Measurements from ENCODE around the gene MOB3A. TPM values are rescaled to one million over a fixed set of nuclear protein-coding genes. Genes with fewer than 3 reads are reported as not detected.

The MOB3A gene
- total RNA-seq, 1 donor from 2014 or later = 15.6 TPM

DNA sequence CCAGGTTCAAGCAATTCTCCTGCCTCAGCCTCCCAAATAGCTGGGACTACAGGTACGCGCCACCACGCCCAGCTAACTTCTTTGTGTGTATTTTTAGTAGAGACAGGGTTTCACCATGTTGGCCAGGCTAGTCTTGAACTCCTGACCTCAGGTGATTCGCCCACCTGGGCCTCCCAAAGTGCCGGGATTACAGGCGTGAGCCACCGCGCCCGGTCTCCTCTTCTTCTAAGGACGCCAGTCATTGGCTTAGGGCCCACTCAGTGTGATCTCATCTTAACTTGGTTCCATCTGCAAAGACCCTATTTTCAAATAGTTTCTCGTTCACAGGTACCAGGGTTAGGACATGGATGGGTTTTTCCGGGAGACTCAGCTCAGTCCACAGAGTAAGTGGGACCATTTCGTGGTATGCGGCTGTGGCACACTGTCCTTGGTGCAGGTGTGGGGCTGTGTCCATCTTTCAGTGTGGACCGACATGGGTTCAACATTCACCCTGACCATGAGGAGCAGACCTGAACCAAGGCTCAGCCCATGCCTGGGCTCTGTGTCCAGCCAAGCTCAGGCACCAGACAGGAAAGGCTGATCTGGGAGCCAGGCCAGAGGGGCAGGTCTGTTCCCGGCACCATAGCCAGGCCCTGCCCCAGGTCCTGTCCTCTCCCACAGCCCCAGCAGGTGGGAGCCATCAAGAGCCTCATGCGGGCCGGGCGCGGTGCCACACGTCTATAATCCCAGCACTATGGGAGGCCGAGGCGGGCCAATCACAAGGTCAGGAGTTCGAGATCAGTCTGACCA lies 42.3 kb downstream of the MOB3A start:
- ATAC-seq (ENCODE audit: poor library complexity) = peak; percentile 5
- intact Hi-C loops (cut with DNase I) = no loop called here

GRCh38 chr19:2051773-2052704 lies 44.1 kb downstream of the MOB3A start:
- ATAC-seq (ENCODE audit: poor library complexity) (no peak), DNase-seq (peak; percentile 79)
- intact Hi-C loops (cut with DNase I) = no loop called here

More for the DNA sequence above, 42.3 kb downstream of the MOB3A start:
- DNase-seq = peak; percentile 92

DNA sequence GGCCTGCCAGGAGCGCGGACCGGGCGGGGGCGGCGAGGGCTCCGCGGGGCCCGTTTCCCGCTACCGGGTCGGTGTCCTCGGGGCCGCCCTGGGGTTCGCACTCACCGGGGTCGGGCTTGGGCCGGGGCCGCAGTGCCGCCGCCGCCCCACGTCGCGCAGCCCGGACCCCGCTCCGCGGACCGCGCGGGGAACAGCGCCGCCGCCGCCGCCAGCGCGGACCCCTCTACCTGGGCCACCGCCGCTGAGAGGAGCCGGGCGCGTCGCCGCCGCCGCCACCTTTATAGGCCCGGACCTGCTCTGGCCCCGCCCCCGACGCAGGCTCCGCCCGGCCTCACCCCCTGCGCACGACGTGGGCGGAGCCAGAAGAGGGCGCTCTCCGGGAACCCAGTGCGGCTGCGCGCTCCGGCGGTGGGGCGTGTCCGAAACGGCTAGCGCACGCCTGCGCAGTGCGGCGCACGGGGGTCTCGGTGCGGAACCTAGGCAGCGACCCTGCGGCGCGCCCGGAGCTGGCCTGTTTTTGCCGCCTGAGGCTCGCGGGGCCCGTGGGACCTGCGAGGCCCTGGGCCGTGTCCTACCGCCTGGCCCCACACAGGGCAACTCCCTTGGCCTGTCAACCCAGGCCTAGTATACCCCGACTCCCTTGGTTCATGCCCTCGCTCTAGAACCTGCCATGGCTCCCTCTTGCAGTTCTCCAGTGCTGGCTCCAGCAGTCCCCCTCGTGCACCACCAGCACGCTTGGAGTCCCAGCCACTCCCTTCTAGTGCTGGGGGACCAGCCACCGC lies 44.9 kb downstream of the MOB3A start, which contains the start of gene MKNK2:
TSS of gene MKNK2 (minus strand) at position 254 of the 782 bp plus-strand sequence. CDS start 393 bp downstream, outside the sequence.
- intact Hi-C loops (cut with DNase I) = no loop called here
- DNase-seq = peak; percentile 96
- ATAC-seq (ENCODE audit: poor library complexity) = peak; percentile 77

- DNase-seq (peak; percentile 57), ATAC-seq (ENCODE audit: poor library complexity) (peak; percentile 0)
- intact Hi-C loops (cut with DNase I) = no loop called here
These were observed 45.7 kb downstream of the MOB3A start for GRCh38 chr19:2050349-2050990.

- DNase-seq (peak; percentile 89), ATAC-seq (ENCODE audit: poor library complexity) (peak; percentile 68)
- intact Hi-C loops (cut with DNase I) = no loop called here
These were observed 46.3 kb downstream of the MOB3A start for GRCh38 chr19:2049741-2050348.

DNA sequence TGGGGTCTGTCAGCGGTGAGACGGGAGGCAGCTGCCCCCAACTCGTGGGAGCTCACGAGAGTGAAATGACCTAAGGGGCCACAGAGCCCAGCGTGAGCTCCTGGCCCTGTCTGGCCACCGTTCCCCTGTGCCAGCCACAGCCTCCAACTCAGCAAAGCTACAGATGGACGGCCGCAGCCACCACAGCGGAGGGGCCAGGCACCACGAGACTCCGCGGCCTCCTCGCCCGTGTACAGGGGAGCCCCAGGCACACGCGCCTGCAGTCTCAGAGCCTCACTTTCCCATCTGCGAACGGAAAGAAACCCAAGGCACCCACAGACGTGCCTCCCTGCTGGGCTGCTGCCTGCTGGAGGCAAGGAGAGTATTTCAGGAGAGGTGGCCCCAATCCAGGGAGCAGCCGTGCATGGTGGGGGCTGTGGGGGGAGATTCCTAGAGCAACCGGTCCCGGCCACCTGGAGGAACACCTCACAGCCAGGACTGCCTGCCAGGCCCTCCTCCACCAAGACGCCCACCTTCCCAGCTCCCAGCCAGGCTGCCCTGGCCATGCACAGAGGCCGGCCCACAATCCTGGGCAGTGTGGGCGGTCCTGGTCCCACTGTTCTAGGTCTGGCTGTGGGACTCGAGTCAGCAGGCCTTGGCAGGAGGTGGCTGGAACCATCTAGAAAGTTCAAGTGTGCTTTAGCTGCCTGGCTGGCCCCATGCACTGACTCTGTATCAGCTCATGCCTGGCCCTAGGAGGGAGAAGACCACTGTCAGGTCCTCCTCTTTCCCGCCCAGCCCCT lies 47.0 kb downstream of the MOB3A start:
- ATAC-seq (ENCODE audit: poor library complexity) (peak; percentile 5), DNase-seq (peak; percentile 61)
- intact Hi-C loops (cut with DNase I) = no loop called here

- no peak for ATAC-seq (ENCODE audit: poor library complexity)
- intact Hi-C loops (cut with DNase I) = no loop called here
These were observed 47.8 kb downstream of the MOB3A start for GRCh38 chr19:2048104-2048958.

DNA sequence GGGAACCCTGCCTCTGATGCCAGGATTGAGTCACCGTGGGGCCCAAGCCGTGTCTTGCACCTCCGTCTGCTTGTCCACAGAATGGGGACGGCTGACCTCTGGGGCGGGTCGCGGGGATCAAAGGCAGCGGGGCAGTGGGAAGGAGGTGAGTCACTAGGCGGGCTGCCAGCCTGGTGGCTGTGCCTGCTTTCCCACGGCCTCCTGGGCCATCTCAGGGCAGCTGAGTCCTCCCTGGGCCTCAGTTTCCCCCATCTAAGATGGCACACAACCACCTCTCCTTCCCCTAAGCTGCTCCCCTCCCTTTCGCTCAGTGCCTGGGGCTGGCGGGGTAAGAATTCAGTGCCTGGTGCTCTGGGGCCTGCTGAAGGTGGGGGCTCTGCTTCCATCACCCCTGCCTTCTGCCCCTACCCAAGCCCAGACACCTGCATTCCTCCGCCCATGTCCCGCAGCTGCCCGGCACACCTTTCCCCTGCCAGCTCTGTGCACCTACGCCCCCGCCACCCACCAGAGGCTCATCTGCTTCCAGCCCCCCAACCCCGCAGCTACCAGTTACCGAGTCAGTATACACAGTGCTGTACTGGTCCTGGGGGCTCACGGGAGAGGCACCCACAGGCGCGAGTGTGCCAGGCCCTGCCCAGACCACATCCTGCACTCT lies 48.5 kb downstream of the MOB3A start:
- ATAC-seq (ENCODE audit: poor library complexity) = no peak
- peak; percentile 77 for DNase-seq
- intact Hi-C loops (cut with DNase I) = no loop called here

More at GRCh38 chr19:2048104-2048958, 47.8 kb downstream of the MOB3A start:
- DNase-seq = peak; percentile 33

GRCh38 chr19:2047076-2047448 lies 49.1 kb downstream of the MOB3A start:
- intact Hi-C loops (cut with DNase I) = no loop called here
- ATAC-seq (ENCODE audit: poor library complexity) = no peak
- DNase-seq = no peak

DNA sequence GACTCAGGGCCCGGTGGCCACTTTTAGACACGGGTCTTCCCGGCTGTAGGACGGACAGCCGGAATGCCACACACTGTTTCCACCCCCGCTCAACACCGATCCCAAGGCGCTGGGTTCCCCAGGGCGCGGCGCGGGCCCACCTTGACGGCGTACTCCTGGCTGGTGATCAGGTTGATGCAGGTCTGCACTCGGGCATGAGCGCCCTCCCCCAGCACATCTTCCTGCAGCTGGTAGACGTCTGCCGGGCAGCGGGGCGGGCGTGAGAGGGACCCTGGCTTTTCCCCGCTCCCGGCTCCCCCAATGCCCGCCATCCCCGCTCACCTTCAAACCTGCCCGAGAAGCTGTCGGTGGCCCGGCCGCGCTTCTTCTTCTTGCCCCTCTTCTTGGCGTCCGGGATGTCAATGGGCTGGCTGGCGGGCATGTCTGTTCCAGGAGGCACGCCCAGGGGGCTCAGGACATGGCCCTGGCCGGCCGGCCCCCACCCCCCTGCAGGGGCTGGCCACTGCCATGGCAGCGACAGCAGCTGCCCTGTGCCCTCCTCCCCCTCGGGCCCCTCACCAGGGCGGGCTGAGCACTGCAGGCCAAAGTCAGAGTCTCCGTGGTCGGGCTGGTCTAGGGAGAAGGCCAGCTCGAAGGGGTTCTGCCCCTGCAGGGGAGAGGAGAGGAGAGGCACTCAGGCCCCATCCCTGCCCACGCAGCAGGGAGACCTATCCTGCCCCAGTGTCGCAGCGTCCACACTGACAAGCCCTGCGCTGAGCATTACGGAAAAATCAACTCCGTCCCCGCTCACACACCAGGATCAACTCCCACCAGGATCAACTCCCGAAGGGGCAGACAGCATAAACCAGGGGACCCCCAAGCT lies 49.8 kb downstream of the MOB3A start:
- ATAC-seq (ENCODE audit: poor library complexity) = no peak
- intact Hi-C loops (cut with DNase I) = no loop called here
- DNase-seq = no peak

GRCh38 chr19:2045501-2046045 lies 50.6 kb downstream of the MOB3A start:
- DNase-seq (peak; percentile 64), ATAC-seq (ENCODE audit: poor library complexity) (no peak)
- intact Hi-C loops (cut with DNase I) = no loop called here

- ATAC-seq (ENCODE audit: poor library complexity) = no peak
- no peak for DNase-seq
These were observed 51.2 kb downstream of the MOB3A start for GRCh38 chr19:2044709-2045500.

DNA sequence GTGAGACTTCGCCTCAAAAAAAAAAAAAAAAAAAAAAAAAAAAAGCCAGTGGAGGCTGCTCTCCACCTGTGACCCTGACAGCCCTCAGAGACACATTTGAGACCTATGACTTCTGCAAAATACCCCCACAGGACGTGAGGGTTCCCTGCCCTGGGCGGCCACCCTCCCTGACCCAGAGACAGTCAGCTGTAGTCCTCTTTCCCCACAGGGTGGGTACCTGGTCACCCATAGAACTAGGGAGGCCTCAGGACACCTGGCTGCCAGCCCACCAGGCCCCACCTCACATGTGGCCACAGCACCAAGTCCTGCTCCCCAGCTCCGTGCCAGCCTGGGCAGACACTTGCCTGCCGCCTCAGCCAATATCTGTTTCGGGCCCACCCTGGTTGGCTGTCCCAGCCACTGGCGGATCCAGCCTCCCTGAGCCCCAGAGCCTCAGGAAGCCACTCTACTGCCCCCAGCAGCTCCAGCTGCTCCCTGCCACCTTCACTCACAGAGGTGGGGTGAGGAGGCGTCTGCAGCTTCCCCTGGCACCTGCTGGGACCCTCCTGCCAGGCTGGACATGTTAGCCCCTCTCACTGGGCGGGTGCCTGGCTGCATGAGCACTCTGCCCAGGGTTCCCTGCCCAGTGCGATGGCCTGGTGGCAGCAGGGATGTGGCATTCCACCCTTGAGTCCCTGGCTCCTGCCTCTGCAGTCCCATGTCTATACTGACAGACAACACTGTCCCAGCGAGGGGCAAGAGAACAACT lies 52.0 kb downstream of the MOB3A start:
- intact Hi-C loops (cut with DNase I) = no loop called here
- peak; percentile 47 for DNase-seq

More at GRCh38 chr19:2044709-2045500, 51.2 kb downstream of the MOB3A start:
- intact Hi-C loops (cut with DNase I) = no loop called here

More for the DNA sequence above, 52.0 kb downstream of the MOB3A start:
- ATAC-seq (ENCODE audit: poor library complexity) = no peak
